HepG2 (cell line): ENCODE results near the gene MBNL3. TPM values are rescaled to one million over a fixed set of nuclear protein-coding genes. Genes with fewer than 3 reads are reported as not detected.

Experiments used
- AKAP8 ChIP-seq: sonication (generic); formaldehyde crosslinking; IDR thresholded peaks from 2 replicates; pipeline ENCODE4 v1.5.1; 2020; ENCODE audit warnings: mild to moderate bottlenecking, missing genetic modification reagents
- ARNTL ChIP-seq: sonication (generic); formaldehyde crosslinking; IDR thresholded peaks from 2 replicates; pipeline ENCODE4 v1.4.0; 2020; ENCODE audit warnings: mild to moderate bottlenecking, missing genetic modification reagents
- ATM ChIP-seq: fragments of 450-650 bp; IDR thresholded peaks from 2 replicates; pipeline ENCODE4 v1.7.1; 2017; ENCODE audit warnings: mild to moderate bottlenecking, borderline replicate concordance
- HNF4A ChIP-seq: sonication (generic); formaldehyde crosslinking; IDR thresholded peaks from 2 replicates; pipeline ENCODE4 v1.4.0; 2020; ENCODE audit warnings: missing genetic modification reagents
- MED13 ChIP-seq: sonication (generic); formaldehyde crosslinking; IDR thresholded peaks from 2 replicates; pipeline ENCODE4 v1.5.0; 2020; ENCODE audit warnings: missing genetic modification reagents
- NAIF1 ChIP-seq: sonication (generic); formaldehyde crosslinking; IDR thresholded peaks from 2 replicates; pipeline ENCODE4 v1.5.0; 2020; ENCODE audit warnings: mild to moderate bottlenecking, missing genetic modification reagents, borderline replicate concordance
- PHF21A ChIP-seq: sonication (generic); formaldehyde crosslinking; IDR thresholded peaks from 2 replicates; pipeline ENCODE4 v1.5.0; 2020; ENCODE audit warnings: mild to moderate bottlenecking, missing genetic modification reagents
- POLR2AphosphoS2 ChIP-seq: IDR thresholded peaks from 2 replicates; pipeline ENCODE4 v1.6.1; 2011; ENCODE audit warnings: low read depth, low read length, improper control_type of control experiment
- RCOR2 ChIP-seq: IDR thresholded peaks from 2 replicates; pipeline ENCODE4 v1.6.1; 2016; ENCODE audit warnings: missing biosample characterization, missing genetic modification reagents
- SALL2 ChIP-seq: sonication (generic); formaldehyde crosslinking; IDR thresholded peaks from 2 replicates; pipeline ENCODE4 v1.8.1; 2023; ENCODE audit warnings: mild to moderate bottlenecking, missing genetic modification reagents, inconsistent platforms
- SIN3A ChIP-seq: IDR thresholded peaks from 2 replicates; pipeline ENCODE4 v1.6.1; 2011; ENCODE audit warnings: low read depth, mild to moderate bottlenecking, control low read depth, low read length, borderline replicate concordance
- ZMYM2 ChIP-seq: sonication (generic); formaldehyde crosslinking; IDR thresholded peaks from 2 replicates; pipeline ENCODE4 v1.8.0; 2022; ENCODE audit warnings: mild to moderate bottlenecking, missing genetic modification reagents
- ZNF20 ChIP-seq: sonication (generic); formaldehyde crosslinking; IDR thresholded peaks from 2 replicates; pipeline ENCODE4 v1.4.0; 2020; ENCODE audit warnings: mild to moderate bottlenecking, moderate library complexity, missing genetic modification reagents
- ZNF30 ChIP-seq: sonication (generic); formaldehyde crosslinking; IDR thresholded peaks from 2 replicates; pipeline ENCODE4 v1.5.0; 2020; ENCODE audit warnings: mild to moderate bottlenecking, missing genetic modification reagents
- ZNF652 ChIP-seq: IDR thresholded peaks from 2 replicates; pipeline ENCODE4 v1.6.1; 2016; ENCODE audit warnings: low read depth, borderline replicate concordance
- polyA plus RNA-seq, 8 experiments: library from polyadenylated mRNA; depleted of rRNA in 3 of 8; stranded (reverse) in 7 of 8; unstranded in 1 of 8; fragments of >200 nt; fragmentation: Illumina TruSeq in 4 of 8; extraction: Trizol in 4 of 8; gene quantifications; 2 replicates each; pipeline versions ENCODE4 v1.2.1 to v1.2.3, GENCODE V29; 2011 to 2016; ENCODE audit warnings: low read depth in 4 of 8, missing spikeins in 1 of 8, mixed read lengths in 1 of 8; ENCODE audit not compliant: insufficient read depth in 1 of 8
- total RNA-seq, 5 experiments: library from RNA; depleted of rRNA; stranded (reverse); fragments of >200 nt; fragmentation: Illumina TruSeq; extraction: Trizol; gene quantifications; 2 replicates each; pipeline ENCODE4 v1.2.3, GENCODE V29; 2016; ENCODE audit warnings: low read depth in 1 of 5
- TF ChIP-seq, protein P1 (sequence below): conservative IDR thresholded peaks from 2 replicates; pipeline ENCODE4 v1.6.1; 2018; ENCODE audit warnings: missing genetic modification reagents
- TF ChIP-seq, protein P2 (sequence below): sonication (generic); formaldehyde crosslinking; IDR thresholded peaks from 2 replicates; pipeline ENCODE4 v1.4.0; 2020; ENCODE audit warnings: missing genetic modification reagents
- TF ChIP-seq, protein P3 (sequence below): sonication (generic); formaldehyde crosslinking; IDR thresholded peaks from 2 replicates; pipeline ENCODE4 v1.5.0; 2020; ENCODE audit warnings: missing genetic modification reagents
- TF ChIP-seq, protein P4 (sequence below): sonication (generic); formaldehyde crosslinking; IDR thresholded peaks from 2 replicates; pipeline ENCODE4 v1.4.0; 2020; ENCODE audit warnings: missing genetic modification reagents

The MBNL3 gene
- total and polyA plus RNA-seq, 2 of the 13 experiments (the other 11 are each of a cell fraction or from before 2014, with no cell fraction given) = 155 to 257 TPM

DNA sequence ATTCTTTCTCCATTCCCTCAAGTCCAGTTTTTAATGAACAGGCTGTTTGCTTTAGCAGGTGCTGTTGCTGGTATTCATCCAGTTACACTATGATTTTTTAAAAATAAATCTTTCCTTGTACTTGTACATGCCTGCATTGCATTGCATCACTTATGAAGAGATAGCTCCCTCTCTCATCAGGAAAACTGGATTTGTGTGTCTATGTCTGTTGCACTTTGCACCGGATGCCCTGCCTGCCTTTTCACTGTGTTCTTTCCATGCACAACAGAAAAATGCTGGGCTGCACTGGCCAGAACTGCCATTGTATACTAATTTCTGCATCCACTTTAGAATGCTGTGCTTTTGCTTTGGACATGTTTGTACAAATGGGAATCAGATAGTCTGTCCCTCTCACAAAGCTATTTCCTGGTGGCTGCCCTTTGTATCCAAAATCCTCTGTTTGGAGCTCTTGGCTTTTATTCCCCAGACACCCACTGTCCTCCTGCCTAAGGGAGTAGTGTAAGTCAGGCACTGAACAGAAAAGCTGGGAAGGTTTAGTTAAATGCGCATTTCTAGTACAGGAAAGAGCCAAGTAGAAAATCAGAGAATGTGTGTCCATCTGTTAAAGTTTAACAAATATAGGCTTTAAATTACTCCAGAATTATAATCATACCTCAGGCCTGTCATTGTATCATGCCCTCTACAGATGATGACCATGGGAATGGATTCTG, 119.1 kb downstream of the MBNL3 start (continued):
- no peak for TF ChIP-seq MED13
- no peak for TF ChIP-seq SALL2
- TF ChIP-seq AKAP8 (CRISPR knock-in tag) = no peak
- TF ChIP-seq NAIF1 (CRISPR knock-in tag) = no peak
- TF ChIP-seq, protein P1, sequence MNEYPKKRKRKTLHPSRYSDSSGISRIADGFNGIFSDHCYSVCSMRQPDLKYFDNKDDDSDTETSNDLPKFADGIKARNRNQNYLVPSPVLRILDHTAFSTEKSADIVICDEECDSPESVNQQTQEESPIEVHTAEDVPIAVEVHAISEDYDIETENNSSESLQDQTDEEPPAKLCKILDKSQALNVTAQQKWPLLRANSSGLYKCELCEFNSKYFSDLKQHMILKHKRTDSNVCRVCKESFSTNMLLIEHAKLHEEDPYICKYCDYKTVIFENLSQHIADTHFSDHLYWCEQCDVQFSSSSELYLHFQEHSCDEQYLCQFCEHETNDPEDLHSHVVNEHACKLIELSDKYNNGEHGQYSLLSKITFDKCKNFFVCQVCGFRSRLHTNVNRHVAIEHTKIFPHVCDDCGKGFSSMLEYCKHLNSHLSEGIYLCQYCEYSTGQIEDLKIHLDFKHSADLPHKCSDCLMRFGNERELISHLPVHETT (CRISPR knock-in tag) = no peak
- TF ChIP-seq, protein P2, sequence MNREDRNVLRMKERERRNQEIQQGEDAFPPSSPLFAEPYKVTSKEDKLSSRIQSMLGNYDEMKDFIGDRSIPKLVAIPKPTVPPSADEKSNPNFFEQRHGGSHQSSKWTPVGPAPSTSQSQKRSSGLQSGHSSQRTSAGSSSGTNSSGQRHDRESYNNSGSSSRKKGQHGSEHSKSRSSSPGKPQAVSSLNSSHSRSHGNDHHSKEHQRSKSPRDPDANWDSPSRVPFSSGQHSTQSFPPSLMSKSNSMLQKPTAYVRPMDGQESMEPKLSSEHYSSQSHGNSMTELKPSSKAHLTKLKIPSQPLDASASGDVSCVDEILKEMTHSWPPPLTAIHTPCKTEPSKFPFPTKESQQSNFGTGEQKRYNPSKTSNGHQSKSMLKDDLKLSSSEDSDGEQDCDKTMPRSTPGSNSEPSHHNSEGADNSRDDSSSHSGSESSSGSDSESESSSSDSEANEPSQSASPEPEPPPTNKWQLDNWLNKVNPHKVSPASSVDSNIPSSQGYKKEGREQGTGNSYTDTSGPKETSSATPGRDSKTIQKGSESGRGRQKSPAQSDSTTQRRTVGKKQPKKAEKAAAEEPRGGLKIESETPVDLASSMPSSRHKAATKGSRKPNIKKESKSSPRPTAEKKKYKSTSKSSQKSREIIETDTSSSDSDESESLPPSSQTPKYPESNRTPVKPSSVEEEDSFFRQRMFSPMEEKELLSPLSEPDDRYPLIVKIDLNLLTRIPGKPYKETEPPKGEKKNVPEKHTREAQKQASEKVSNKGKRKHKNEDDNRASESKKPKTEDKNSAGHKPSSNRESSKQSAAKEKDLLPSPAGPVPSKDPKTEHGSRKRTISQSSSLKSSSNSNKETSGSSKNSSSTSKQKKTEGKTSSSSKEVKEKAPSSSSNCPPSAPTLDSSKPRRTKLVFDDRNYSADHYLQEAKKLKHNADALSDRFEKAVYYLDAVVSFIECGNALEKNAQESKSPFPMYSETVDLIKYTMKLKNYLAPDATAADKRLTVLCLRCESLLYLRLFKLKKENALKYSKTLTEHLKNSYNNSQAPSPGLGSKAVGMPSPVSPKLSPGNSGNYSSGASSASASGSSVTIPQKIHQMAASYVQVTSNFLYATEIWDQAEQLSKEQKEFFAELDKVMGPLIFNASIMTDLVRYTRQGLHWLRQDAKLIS = no peak
- TF ChIP-seq PHF21A (CRISPR knock-in tag) = peak; percentile 41; the same call in 1 of the 2 replicates
- peak; percentile 43; the same call in 1 of the 2 replicates for TF ChIP-seq ZNF652 (CRISPR knock-in tag)
- no peak for TF ChIP-seq ARNTL (CRISPR knock-in tag)
- TF ChIP-seq, protein P3, sequence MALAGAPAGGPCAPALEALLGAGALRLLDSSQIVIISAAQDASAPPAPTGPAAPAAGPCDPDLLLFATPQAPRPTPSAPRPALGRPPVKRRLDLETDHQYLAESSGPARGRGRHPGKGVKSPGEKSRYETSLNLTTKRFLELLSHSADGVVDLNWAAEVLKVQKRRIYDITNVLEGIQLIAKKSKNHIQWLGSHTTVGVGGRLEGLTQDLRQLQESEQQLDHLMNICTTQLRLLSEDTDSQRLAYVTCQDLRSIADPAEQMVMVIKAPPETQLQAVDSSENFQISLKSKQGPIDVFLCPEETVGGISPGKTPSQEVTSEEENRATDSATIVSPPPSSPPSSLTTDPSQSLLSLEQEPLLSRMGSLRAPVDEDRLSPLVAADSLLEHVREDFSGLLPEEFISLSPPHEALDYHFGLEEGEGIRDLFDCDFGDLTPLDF (CRISPR knock-in tag) = no peak
- peak; percentile 91 for TF ChIP-seq HNF4A (CRISPR knock-in tag)
- TF ChIP-seq ZNF20 (CRISPR knock-in tag) = no peak
- peak; percentile 49; the same call in 1 of the 2 replicates for TF ChIP-seq RCOR2 (CRISPR knock-in tag)
- TF ChIP-seq ZNF30 = no peak
- no peak for TF ChIP-seq POLR2AphosphoS2
- no peak for TF ChIP-seq ZMYM2 (CRISPR knock-in tag)
- no peak for TF ChIP-seq ATM
- TF ChIP-seq, protein P4, sequence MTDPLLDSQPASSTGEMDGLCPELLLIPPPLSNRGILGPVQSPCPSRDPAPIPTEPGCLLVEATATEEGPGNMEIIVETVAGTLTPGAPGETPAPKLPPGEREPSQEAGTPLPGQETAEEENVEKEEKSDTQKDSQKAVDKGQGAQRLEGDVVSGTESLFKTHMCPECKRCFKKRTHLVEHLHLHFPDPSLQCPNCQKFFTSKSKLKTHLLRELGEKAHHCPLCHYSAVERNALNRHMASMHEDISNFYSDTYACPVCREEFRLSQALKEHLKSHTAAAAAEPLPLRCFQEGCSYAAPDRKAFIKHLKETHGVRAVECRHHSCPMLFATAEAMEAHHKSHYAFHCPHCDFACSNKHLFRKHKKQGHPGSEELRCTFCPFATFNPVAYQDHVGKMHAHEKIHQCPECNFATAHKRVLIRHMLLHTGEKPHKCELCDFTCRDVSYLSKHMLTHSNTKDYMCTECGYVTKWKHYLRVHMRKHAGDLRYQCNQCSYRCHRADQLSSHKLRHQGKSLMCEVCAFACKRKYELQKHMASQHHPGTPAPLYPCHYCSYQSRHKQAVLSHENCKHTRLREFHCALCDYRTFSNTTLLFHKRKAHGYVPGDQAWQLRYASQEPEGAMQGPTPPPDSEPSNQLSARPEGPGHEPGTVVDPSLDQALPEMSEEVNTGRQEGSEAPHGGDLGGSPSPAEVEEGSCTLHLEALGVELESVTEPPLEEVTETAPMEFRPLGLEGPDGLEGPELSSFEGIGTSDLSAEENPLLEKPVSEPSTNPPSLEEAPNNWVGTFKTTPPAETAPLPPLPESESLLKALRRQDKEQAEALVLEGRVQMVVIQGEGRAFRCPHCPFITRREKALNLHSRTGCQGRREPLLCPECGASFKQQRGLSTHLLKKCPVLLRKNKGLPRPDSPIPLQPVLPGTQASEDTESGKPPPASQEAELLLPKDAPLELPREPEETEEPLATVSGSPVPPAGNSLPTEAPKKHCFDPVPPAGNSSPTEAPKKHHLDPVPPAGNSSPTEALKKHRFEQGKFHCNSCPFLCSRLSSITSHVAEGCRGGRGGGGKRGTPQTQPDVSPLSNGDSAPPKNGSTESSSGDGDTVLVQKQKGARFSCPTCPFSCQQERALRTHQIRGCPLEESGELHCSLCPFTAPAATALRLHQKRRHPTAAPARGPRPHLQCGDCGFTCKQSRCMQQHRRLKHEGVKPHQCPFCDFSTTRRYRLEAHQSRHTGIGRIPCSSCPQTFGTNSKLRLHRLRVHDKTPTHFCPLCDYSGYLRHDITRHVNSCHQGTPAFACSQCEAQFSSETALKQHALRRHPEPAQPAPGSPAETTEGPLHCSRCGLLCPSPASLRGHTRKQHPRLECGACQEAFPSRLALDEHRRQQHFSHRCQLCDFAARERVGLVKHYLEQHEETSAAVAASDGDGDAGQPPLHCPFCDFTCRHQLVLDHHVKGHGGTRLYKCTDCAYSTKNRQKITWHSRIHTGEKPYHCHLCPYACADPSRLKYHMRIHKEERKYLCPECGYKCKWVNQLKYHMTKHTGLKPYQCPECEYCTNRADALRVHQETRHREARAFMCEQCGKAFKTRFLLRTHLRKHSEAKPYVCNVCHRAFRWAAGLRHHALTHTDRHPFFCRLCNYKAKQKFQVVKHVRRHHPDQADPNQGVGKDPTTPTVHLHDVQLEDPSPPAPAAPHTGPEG (CRISPR knock-in tag) = no peak
- no peak for TF ChIP-seq SIN3A
